Pancreas (tissue), 10 donors: Measurements from ENCODE around the gene ZBP1. TPM values are rescaled to one million over a fixed set of nuclear protein-coding genes. Genes with fewer than 3 reads are reported as not detected.

ENCODE experiments used
- ATAC-seq, 4 donors: fragments of 200-7000 bp; cut with Tn5 transposase; one replicate each; pipeline versions ENCODE4 v1.8.0 to v1.9.1; 2020; ENCODE audit warnings: mild to moderate bottlenecking in 4 of 4, moderate library complexity in 4 of 4
- DNase-seq, 6 donors: peaks; one replicate each; pipeline ENCODE4 v3.0.0-alpha.2; 2020
- FAIRE-seq: peaks from 2 replicates; lab custom pipeline; 2012; peaks lifted over from hg19 to GRCh38; lab: Jason Lieb, UNC
- H3K27ac ChIP-seq, 4 donors: fragments of 200-600 bp; sonication (generic); 1 replicate in 3 of 4; 2 replicates in 1 of 4; pipeline versions ENCODE4 v1.5.0 to v1.8.0; 2020
- H3K27me3 ChIP-seq, 4 donors: fragments of 200-600 bp; one replicate each; pipeline ENCODE4 v1.8.0; 2021
- H3K36me3 ChIP-seq, 3 donors: fragments of 200-600 bp; sonication (generic) in 1 of 3; one replicate each; pipeline versions ENCODE4 v1.5.0 to v1.8.0; 2020 to 2021
- H3K4me1 ChIP-seq, 3 donors: fragments of 200-600 bp; one replicate each; pipeline ENCODE4 v1.8.0; 2021
- H3K4me3 ChIP-seq, 4 donors: fragments of 200-600 bp; sonication (generic) in 2 of 4; one replicate each; pipeline versions ENCODE4 v1.5.0 to v1.8.0; 2020 to 2021
- H3K9me3 ChIP-seq, 4 donors: fragments of 200-600 bp; one replicate each; pipeline ENCODE4 v1.8.0; 2021
- WGBS, 2 donors: extraction: QIAGEN DNeasy Blood & Tissue Kit; methylation state at CpG; one replicate each; pipeline ENCODE4 v1.1.7; 2013; 5-methylcytosine and 5-hydroxymethylcytosine counted together
- intact Hi-C, 3 donors: fragments of 100-400 bp; cut with DNase I; formaldehyde crosslinking; loops; one replicate each; pipeline versions ENCODE4 v1.11.1 to v1.14.2; 2022
- polyA plus RNA-seq, 2 donors: library from polyadenylated mRNA; stranded (reverse); fragments of 200-250 nt; gene quantifications; one replicate each; pipeline ENCODE4 v1.2.3, GENCODE V29; 2013
- total RNA-seq, 6 donors: library from RNA; stranded (reverse); fragmentation: NEBNext Ultra II Directional in 4 of 6; extraction: Animal tissue kit (Norgen Biotek cat#: 25700) in 4 of 6; gene quantifications; one replicate each; pipeline versions ENCODE4 v1.2.1 to v1.2.4, GENCODE V29; 2021 to 2023
- TF ChIP-seq, protein P1 (sequence below), 4 donors: fragments of 200-600 bp; sonication (generic) in 3 of 4; IDR thresholded peaks; one replicate each; pipeline versions ENCODE4 v1.5.0 to v1.8.0; 2021; ENCODE audit warnings: antibody characterized with exemption in 4 of 4
- donor health status: healthy with polysubstance abuse.
- donor health status: DM: no; HTN: no; CAD: no; lungs with moderate emphysema.
- donor health status: DM: no; HTN: no; CAD: no.
- donor health status: control.
- donor health status: control.
- donor health status: Bipolar disorder and iron deficiency.
- donor health status: DM: yes; HTN: yes; CAD: no.
- donor health status: DM: no; HTN: no; CAD: no.
- donor health status: DM: no; HTN: no; CAD: no.
- donor health status: DM: yes; HTN: yes; CAD: no.

ZBP1 gene
- total and polyA plus RNA-seq, 8 donors = 0.09 to 0.90 (median 0.17) TPM; not detected in 3

DNA sequence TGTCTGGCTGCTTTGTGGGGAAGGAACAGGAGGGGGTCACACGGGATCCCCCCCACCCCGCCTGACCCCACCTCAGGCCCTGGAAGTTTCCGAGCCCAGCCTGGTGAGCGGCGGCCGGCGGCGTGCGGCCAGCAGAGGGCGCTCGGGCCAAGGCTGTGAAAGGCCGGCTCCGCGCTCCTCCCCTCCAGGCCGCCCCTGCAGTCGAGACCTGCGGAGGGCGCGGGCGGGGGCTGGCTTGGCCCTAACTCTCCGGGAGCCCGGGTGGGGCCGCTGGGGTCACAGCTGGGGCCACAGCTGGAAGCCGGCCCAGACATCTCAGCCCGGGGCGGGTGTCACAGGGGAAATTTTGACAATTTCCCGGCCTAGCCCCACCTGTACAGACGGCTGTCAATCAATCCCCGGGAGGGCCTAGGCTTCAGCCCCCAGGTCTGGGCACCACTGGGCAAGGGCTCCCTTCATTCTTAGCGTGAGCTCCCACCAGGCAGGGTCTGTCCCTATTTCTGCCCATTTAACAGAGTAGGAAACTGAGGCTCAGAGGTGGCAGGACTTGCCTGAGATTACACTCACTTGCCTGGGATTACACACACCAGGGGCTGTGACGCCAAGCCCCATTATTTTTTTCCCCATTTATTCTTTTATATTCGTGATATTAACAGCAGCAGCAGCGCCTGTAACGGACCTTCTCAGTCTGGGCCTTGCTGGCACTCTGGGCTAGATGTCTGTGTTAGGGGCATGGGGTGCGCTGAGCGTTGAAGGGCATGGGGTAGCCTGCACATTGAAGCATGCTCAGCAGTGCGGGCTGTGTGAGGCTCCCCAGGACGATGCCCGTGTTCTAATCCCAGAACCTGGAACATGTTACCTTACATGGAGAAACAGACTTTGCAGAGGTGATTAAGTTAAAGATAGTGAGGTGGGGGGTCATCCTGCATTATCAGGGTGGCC lies 23.0 kb downstream of the ZBP1 start:
- WGBS, 2 donors = 15 to 20% methylated on average over 34 to 39 of the region's 39 CpGs
- H3K9me3 ChIP-seq = no peaks in the 10 kb centered on the region
- H3K27ac ChIP-seq = no peak overlapping the region
- no peaks in the 10 kb centered on the region for H3K4me1 ChIP-seq
- no peak for FAIRE-seq
- intact Hi-C loops = loop anchor here in 2 of 3 donors (5.0 kb wide), 2 partner anchors 610 to 615 kb away; no protein-coding TSS in a partner anchor
- H3K36me3 ChIP-seq = no peaks in the 10 kb centered on the region
- no peaks in the 10 kb centered on the region for H3K27me3 ChIP-seq
- H3K4me3 ChIP-seq = peak overlapping the region in 1 of 4 donors; percentile 20
- peak in 5 of 6 donors; percentile 40 to 92 (median 61) for DNase-seq
- ATAC-seq = peak; percentile 84 to 93 (median 88)
- TF ChIP-seq, protein P1, sequence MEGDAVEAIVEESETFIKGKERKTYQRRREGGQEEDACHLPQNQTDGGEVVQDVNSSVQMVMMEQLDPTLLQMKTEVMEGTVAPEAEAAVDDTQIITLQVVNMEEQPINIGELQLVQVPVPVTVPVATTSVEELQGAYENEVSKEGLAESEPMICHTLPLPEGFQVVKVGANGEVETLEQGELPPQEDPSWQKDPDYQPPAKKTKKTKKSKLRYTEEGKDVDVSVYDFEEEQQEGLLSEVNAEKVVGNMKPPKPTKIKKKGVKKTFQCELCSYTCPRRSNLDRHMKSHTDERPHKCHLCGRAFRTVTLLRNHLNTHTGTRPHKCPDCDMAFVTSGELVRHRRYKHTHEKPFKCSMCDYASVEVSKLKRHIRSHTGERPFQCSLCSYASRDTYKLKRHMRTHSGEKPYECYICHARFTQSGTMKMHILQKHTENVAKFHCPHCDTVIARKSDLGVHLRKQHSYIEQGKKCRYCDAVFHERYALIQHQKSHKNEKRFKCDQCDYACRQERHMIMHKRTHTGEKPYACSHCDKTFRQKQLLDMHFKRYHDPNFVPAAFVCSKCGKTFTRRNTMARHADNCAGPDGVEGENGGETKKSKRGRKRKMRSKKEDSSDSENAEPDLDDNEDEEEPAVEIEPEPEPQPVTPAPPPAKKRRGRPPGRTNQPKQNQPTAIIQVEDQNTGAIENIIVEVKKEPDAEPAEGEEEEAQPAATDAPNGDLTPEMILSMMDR (IDR thresholded peaks at IDR 0.05) = peak; percentile 82 to 97 (median 94)

DNA sequence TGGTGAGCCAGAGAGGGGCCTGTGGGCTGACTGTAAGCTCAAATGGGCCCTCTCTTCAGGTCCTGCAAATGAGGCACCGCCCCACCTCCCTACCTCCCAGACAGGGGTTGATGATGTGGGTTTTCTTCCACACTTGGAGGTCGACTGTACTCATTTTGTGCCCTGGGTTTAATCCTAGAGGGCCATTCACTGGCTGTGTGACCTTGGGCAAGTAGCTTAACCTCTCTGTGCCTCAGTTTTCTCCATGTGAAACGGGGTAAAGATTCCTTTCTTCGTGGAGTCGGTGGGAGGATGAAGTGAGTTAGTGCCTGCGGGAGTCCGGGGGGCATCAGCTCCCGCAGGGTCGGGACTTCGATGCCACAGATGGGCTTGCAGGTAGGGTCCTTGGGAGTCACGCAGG lies 23.9 kb downstream of the ZBP1 start:
- ATAC-seq = no peak
- no peaks in the 10 kb centered on the region for H3K9me3 ChIP-seq
- TF ChIP-seq, protein P1 (IDR thresholded peaks at IDR 0.05) = no peak
- H3K36me3 ChIP-seq = no peaks in the 10 kb centered on the region
- no peak for DNase-seq
- no peaks in the 10 kb centered on the region for H3K4me1 ChIP-seq
- intact Hi-C loops = loop anchor here in 2 of 3 donors (5.0 kb wide), 2 partner anchors 611 to 616 kb away; no protein-coding TSS in a partner anchor
- no peak overlapping the region for H3K27ac ChIP-seq
- H3K4me3 ChIP-seq = no peak overlapping the region
- no peak for FAIRE-seq
- no peaks in the 10 kb centered on the region for H3K27me3 ChIP-seq
- WGBS, 2 donors = 46 to 53% methylated on average over 11 of the region's 11 CpGs

DNA sequence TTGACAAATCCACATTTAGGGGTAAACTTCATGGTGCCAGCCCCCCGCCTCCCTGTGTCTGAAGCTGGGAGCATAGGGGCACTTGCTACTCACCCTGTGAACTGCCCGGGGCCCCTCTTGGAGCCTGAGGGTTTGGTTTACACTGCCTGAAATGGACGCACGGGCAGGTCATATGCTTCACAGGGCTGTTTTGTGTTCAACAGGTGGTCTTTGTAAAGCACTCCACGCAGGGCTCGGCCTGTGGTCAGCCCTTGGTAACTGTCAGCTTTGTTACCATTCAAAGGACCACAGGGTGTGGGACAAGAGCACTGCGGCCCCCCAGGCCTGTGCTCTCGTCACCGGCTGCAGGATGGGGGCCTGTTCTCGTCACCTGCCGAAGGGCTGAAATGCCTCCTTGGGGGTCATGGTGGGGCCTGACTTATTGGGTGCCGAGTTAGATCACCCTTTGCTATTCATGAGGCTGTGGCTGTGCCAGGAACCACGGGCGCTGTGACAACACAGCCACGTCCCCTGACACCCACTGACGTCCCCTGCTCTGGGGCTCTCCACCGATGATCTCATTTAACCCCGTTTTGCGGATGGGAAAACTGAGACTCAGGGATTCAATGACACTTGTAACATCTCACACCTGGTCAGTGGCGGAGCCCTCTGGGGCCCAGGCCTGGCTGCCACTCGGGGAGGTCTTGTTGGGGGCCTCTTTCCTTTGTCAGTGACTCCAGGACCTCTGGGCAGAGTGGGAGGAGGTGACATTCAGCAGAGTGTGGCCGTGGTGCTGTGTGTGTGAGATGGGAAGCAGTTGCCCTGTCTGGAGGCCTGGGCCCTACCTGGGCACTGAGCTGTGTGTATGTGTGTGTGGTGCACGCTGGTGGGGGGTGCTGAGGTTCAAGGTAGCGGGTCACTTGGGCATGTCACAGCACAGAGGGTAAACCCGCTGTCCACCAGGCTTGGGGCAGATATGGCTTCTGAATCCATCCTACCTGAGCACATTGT lies 24.9 kb downstream of the ZBP1 start:
- H3K27ac ChIP-seq = no peak overlapping the region
- H3K9me3 ChIP-seq = no peaks in the 10 kb centered on the region
- FAIRE-seq (no peak), DNase-seq (no peak), ATAC-seq (no peak)
- H3K4me3 ChIP-seq = no peak overlapping the region
- WGBS, 2 donors = 71 to 80% methylated on average over 25 of the region's 25 CpGs
- intact Hi-C loops = loop anchor here in 2 of 3 donors (5.0 kb wide), 2 partner anchors 612 to 617 kb away; no protein-coding TSS in a partner anchor
- H3K27me3 ChIP-seq = no peaks in the 10 kb centered on the region
- TF ChIP-seq, protein P1 (IDR thresholded peaks at IDR 0.05) = no peak
- H3K36me3 ChIP-seq = no peaks in the 10 kb centered on the region
- no peaks in the 10 kb centered on the region for H3K4me1 ChIP-seq

DNA sequence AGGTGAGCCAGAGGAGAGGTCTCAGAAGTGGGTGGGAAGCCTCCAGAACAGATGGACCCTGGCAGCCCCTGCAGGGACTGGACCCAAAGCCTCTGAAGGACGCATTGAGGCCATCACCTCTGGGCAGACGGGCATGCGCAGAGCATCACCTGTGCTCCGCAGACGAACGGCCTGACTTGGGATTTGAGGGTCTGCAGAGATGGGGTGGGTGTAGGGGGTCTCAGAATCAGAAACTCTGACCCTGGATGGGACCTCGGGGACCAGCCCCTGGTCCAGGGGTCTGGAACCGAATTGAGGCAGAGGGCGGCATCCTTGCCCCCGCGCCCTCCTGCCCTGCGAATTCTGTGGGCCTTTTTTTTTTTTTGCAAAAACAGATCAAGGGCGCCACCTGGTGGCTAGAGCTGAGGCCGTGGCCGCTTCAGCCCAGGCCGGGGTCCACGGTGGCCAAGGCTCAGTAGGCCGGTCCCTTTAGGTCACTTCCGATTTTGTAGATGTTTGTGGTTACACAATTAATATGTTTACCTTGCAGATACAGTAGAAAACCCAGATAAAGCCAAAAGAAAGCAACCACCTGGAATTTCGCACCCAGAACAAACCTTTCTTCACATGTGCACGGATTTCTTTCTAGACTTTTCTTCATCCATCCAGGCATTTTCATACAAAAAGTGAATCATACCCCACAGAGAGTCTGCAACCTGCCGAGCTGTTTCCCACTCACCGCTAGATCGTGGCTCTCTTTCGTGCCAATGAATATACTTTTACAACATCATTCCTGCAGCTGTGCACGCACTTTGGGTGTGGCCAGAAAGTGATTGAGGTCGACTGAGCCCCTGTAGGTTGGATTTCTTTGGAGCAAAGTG lies 25.9 kb downstream of the ZBP1 start:
- H3K9me3 ChIP-seq = no peaks in the 10 kb centered on the region
- no peak overlapping the region for H3K4me3 ChIP-seq
- no peak for FAIRE-seq
- 27 to 28% methylated on average over 27 of the region's 27 CpGs for WGBS, 2 donors
- peak in 3 of 4 donors; percentile 40 to 60 (median 52) for ATAC-seq
- intact Hi-C loops = loop anchor here in 2 of 3 donors (5.0 kb wide), 2 partner anchors 77 to 82 kb away; no protein-coding TSS in a partner anchor
- peak in 4 of 6 donors; percentile 19 to 89 (median 56) for DNase-seq
- TF ChIP-seq, protein P1 (IDR thresholded peaks at IDR 0.05) = peak; percentile 61 to 83 (median 78)
- no peaks in the 10 kb centered on the region for H3K27me3 ChIP-seq
- H3K36me3 ChIP-seq = no peaks in the 10 kb centered on the region
- H3K4me1 ChIP-seq = no peaks in the 10 kb centered on the region
- H3K27ac ChIP-seq = no peak overlapping the region
